GM19372 (cell line): ENCODE results near the gene CAPNS1.
"Not testable (repeated sequence)": the region's sequence is repeated elsewhere in the genome, so short reads cannot be mapped to it uniquely, and the experiment has no call there.

ENCODE experiments used
- ATAC-seq: cut with Tn5 transposase; IDR thresholded peaks from one replicate; pipeline ENCODE4 v1.9.1; 2021; ENCODE audit warnings: mild to moderate bottlenecking, low read depth, moderate library complexity; ENCODE audit not compliant: unreplicated experiment

Gene CAPNS1

GRCh38 chr19:36113894-36114720, 25.8 kb upstream of the CAPNS1 start:
- peak; percentile 2 for ATAC-seq

- ATAC-seq: peak; percentile 83
Observed at GRCh38 chr19:36114721-36115452, 25.0 kb upstream of the CAPNS1 start, which contains the start of gene POLR2I. POLR2I (minus strand) TSS chr19:36114875; CDS start chr19:36114856, 19 bp downstream.

GRCh38 chr19:36115453-36116343, 24.2 kb upstream of the CAPNS1 start, which contains the start of gene TBCB:
TBCB (plus strand) TSS chr19:36115468; CDS start chr19:36115561, 93 bp downstream.
- ATAC-seq: peak; percentile 37

GRCh38 chr19:36116344-36116637, 23.6 kb upstream of the CAPNS1 start:
- ATAC-seq: no peak

- ATAC-seq: no peak
Observed at GRCh38 chr19:36120092-36120983, 19.5 kb upstream of the CAPNS1 start.

GRCh38 chr19:36120984-36121358, 18.9 kb upstream of the CAPNS1 start:
- ATAC-seq: no peak

GRCh38 chr19:36121486-36122124, 18.3 kb upstream of the CAPNS1 start:
- ATAC-seq: no peak

- no peak for ATAC-seq
Observed at GRCh38 chr19:36125557-36125956, 14.3 kb upstream of the CAPNS1 start.

GRCh38 chr19:36128392-36128736, 11.5 kb upstream of the CAPNS1 start:
- ATAC-seq: no peak

- not testable (repeated sequence) for ATAC-seq
Observed at GRCh38 chr19:36131221-36131620, 8.6 kb upstream of the CAPNS1 start.

GRCh38 chr19:36134867-36135266, 5.0 kb upstream of the CAPNS1 start:
- not testable (repeated sequence) for ATAC-seq

GRCh38 chr19:36136964-36137686, 2.7 kb upstream of the CAPNS1 start:
- ATAC-seq: no peak

- no peak for ATAC-seq
Observed at GRCh38 chr19:36139120-36139472, 770 bp upstream of the CAPNS1 start.

GRCh38 chr19:36140304-36141038, 605 bp downstream of the CAPNS1 start:
- ATAC-seq: no peak

- no peak for ATAC-seq
Observed at GRCh38 chr19:36141039-36141927, 1.4 kb downstream of the CAPNS1 start.

- ATAC-seq: no peak
Observed at GRCh38 chr19:36142046-36142445, 2.2 kb downstream of the CAPNS1 start.

- ATAC-seq: no peak
Observed at GRCh38 chr19:36142496-36142895, 2.6 kb downstream of the CAPNS1 start.
